Measurements from ENCODE around the gene UGT2B11. TPM values are rescaled to one million over a fixed set of nuclear protein-coding genes. Genes with fewer than 3 reads are reported as not detected.

The UGT2B11 gene
- total RNA-seq, 1 donor from 2014 or later: not detected

DNA sequence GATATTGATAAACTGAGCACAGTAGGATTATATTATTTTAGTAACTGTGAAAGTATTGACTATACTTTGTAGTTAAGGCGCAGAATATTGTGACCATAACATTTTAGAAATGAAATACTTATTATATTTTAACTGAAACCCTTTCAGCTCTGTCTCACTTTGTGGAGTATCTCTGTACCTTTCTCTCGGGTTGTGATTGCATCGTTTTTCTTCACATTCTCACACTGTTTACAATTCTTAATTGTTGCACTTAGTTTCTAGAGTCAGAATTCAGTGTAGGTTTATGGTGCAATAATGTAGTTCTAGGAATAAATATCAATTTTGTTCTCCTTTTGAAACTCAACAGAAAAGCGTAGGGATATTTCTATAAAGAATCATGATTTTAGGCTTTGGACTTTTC lies 60.5 kb downstream of the UGT2B11 start:
- intact Hi-C loops (cut with DNase I): no loop called here
- TF ChIP-seq, protein P1, sequence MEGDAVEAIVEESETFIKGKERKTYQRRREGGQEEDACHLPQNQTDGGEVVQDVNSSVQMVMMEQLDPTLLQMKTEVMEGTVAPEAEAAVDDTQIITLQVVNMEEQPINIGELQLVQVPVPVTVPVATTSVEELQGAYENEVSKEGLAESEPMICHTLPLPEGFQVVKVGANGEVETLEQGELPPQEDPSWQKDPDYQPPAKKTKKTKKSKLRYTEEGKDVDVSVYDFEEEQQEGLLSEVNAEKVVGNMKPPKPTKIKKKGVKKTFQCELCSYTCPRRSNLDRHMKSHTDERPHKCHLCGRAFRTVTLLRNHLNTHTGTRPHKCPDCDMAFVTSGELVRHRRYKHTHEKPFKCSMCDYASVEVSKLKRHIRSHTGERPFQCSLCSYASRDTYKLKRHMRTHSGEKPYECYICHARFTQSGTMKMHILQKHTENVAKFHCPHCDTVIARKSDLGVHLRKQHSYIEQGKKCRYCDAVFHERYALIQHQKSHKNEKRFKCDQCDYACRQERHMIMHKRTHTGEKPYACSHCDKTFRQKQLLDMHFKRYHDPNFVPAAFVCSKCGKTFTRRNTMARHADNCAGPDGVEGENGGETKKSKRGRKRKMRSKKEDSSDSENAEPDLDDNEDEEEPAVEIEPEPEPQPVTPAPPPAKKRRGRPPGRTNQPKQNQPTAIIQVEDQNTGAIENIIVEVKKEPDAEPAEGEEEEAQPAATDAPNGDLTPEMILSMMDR (IDR thresholded peaks at IDR 0.05): no peak

More for the DNA sequence above, 60.5 kb downstream of the UGT2B11 start:
- ATAC-seq: no peak
- DNase-seq: no peak
- H3K36me3 ChIP-seq: no peaks in the 10 kb centered on the region
- H3K4me1 ChIP-seq: no peaks in the 10 kb centered on the region
- no peaks in the 10 kb centered on the region for H3K27me3 ChIP-seq
- H3K9me3 ChIP-seq: no peaks in the 10 kb centered on the region
- H3K27ac ChIP-seq: no peak overlapping the region
- no peak overlapping the region for H3K4me3 ChIP-seq

Other genes starting within 250 kb of the UGT2B11 start
- 0.96 TPM for gene UGT2B7, start 118.3 kb downstream of the UGT2B11 start, total RNA-seq
- not detected for gene UGT2B28, start 65.7 kb upstream of the UGT2B11 start, total RNA-seq